GM21360 (cell line): ENCODE measurements around the gene GAREM1.
"Not testable (repeated sequence)": the region's sequence is repeated elsewhere in the genome, so short reads cannot be mapped to it uniquely, and the experiment has no call there.

Experiments
- ATAC-seq: cut with Tn5 transposase; IDR thresholded peaks from one replicate; pipeline ENCODE4 v1.9.1; 2021; ENCODE audit warnings: mild to moderate bottlenecking, moderate library complexity; ENCODE audit not compliant: unreplicated experiment

GAREM1 gene

DNA sequence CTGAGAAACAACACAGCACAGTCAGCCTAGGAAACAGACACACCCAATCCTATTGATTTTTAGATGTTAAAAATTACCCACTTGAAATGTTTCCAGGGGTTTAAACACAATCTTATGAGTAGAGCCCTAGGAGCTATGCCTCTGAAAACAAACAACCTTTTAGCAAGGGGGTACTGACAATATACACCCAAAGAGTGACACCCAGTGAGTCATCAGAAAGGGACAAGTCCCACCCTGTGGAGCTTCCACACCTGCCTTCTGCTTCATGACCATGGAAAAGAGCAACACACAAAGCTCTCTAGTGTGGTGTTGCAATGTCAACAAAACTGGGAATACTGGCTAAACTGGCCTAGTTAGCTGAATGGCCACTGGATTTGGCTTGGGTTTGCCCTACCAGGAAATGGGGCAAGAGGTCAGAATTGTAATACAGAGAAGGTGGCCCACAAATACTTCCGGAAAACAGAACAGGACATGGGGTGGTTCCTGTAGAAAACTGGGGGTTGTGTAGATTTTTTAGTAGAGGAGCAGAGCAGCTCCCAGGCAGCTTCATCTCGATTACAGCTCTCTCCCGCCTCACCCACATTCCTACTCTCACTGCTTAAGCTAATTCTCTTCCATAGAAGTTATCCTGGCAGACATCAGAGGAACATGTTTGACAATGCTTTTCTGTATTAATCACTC lies 98.2 kb downstream of the GAREM1 start:
- ATAC-seq: no peak

DNA sequence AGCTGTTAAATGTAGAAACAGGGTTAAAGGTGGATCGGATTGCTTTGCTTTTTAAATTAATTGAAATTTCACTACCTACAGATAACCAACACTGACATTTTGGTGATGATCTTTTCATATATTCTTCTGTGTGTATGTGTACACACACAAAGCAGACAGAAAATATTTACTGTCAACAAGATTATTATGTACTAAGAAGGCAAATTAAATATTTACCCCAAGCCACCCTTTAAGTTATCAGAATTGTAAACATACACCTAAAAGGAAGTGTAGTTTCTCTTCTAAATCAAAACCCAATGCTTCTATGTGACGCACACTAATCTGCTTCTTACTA lies 98.7 kb downstream of the GAREM1 start:
- no peak for ATAC-seq

DNA sequence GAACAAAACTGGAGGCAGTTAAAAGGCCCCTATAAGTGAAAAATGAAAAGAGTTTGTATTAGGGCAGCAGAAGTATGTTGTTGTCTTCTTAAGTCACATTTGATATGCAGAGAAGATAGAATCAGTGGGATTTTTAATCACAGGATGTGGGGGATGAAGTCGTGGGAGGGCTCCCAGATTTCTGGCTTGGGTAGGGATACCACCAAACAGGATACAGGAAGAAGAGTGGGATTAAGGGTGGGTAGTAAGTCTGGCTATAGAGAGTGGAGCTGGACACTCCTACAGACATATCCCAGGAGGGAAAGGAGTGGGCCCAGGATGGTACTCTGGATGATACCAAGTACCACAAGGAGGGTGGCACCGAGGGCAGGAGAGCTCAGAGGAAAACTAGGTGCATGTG lies 99.3 kb downstream of the GAREM1 start:
- no peak for ATAC-seq

DNA sequence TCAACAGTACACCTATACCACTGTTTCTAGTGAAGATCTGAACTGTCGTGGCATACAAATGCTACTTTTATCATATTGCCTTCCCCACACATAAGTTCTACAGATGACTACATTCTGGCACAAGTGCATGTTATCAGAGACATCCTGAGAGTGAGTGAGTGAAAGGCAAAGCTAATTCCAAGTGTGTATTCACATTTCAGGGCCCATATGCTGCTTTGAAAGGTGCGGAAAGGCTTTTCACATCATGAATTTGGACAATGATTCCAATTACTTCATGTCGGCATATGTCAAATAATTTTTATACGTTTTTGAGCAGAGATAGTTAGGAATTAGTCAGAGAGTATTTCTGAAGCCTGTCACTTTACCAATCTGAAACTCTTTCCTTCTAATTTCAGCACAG lies 101.7 kb downstream of the GAREM1 start:
- ATAC-seq: no peak

DNA sequence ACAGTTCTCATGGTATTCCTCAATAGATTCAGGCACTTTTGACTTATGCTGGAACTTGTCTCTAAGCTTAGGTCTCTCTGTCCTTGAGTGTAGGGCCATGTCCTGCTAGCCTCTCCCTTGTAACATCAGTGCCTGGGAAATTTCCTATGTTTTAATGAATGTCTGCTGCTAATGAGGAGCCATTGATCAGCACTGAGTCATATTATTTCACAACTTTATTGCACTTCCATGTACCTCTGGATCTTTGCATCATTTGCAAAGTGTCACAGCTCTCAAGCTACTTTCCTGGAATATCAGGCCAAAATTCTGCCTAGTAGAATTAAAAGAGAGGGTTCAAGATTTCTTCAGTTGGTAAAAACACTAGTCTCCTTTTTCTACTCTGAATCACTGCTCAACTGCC lies 102.5 kb downstream of the GAREM1 start:
- ATAC-seq: no peak

DNA sequence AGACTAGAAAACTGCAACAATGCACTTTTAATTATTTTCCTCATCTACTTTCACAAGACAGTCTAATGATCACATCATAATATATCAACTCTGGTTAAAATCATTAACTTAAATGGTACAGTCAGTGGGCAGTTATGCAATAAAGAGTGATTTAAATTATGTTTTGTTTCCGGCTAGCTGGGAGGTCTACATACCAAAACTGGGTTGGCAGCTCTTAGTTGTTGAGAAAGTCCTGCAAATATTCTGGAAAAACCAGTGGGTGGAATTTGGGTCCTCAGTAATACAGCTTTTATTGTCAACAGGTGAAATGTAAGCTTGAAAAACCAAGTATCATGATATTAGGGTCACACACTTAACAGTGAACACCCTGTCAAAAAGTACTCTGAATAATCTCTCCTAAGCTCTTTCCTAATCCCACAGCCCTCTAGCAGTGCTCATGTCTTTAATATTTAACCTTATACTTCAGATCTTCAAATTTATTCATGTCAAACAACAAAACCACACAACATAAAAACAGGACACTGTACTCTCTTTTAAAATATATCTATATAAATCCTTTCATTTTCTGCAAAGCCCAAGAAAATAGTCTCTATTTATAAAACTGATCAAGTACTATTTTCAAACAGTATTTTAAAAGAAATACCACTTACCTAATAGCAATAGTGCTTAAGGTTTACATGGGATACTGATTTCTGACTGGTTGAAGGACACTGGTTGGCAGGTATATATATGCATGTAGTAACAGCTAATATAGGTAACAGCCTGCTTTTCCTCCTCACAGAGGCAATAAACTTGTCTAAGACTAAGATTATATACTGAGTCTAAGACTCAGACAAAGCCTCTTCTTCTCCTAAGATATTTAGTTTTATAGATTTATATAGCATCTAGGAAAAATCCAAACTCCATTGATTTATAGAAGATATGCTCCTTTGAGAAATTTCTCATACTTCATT lies 103.8 kb downstream of the GAREM1 start:
- ATAC-seq: no peak

DNA sequence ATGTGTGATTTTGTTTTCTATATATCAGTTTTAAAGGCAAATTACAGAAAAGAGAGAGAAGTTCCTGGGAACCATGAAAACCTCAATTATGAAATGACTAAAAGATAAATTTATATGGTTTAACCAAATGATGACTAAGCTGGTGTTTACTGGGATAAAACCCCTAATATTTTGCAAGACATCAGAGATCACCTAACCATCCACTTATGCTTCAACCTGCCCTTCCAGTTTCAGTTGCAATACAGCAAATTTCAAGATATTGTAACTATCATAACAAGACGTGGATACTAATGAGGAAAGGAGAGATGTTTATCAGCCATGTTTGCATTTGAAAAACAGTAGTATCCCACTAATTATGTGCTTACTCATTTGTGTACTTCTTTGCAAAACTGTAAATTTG lies 108.2 kb downstream of the GAREM1 start:
- no peak for ATAC-seq

DNA sequence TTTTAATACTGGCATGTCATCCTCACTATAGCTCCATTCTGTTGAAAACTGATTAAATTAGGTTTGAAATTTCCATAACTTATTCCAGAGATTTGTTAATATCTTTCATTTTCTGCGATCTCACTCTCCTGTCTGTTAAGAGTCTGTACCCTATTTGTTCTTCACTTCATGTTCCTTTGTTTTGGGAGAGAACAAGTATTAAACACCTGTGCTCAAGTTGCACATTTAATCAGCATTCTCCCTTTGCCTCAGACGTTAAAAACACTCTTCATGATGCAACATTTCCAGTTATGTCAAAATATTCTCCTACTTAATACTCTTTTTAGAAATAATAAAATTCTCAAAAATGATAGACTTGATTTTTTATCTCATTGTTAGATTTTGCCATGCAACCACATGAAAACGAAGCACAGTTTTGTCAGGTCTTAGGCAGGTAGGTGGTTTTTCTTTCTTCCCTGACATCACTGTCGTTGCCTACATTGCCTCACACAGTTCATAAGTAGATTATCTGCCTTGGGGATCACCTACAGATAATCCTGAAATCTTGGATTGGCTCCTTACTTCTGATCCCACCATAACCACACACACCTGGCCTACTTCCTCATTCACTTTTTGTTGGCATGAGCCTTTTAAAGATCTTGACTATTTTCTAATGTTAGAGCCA lies 109.9 kb downstream of the GAREM1 start:
- no peak for ATAC-seq

DNA sequence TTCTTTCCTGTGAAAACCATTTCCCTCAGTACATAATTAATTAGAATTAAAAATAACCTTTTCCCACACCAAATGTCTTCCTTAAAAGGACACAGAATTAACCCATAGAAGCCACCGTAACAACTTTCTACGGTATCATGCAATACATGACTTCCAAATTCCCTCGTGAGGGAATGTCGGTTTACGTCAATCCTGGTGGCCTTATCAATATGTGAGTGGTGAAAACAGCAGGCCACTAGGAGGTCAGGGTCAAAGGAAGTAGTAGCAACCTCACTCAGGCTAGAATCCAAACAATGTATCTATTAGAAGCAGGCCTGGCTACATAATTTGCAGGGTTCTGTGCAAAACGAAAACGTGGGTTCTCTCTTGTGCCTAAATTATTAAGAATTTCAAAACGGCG lies 112.2 kb downstream of the GAREM1 start:
- ATAC-seq: no peak

DNA sequence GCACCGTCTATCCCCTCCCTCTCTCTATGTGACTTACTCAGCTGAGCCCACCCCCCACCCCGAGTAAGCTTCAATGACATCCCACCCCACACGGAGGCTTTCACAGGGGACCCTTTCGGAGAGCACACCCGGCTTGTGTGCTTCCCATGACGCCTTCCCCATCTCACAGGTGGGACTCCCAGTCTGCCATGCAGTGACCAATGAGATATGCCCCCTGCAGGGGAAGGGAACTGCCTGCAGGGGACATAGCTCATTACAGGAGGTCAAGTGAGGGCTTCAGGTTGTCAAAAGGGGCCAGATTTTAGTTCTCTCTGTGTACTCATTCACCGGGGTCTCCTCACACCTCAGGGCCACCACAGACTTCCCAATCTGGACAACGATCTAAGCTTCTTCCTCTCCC lies 112.6 kb downstream of the GAREM1 start:
- ATAC-seq: no peak

DNA sequence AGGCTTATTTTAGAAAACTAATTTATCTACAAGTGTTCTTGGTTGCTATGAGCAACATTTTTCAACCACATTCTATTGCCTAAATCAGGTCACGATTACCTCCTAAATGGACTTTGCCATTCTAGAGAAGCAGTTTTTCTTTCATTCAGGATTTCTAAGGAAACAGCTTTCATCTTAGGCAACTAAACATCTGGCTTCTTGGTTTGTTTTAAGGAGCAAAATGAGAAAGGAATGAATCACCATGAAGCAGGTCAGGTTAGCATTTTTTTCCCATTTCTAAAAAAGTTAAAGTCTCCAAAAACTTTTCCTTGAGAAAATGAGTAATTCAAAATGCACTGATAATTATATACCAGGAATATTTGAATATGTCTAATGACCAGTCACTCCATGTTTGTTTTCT lies 114.8 kb downstream of the GAREM1 start:
- no peak for ATAC-seq

DNA sequence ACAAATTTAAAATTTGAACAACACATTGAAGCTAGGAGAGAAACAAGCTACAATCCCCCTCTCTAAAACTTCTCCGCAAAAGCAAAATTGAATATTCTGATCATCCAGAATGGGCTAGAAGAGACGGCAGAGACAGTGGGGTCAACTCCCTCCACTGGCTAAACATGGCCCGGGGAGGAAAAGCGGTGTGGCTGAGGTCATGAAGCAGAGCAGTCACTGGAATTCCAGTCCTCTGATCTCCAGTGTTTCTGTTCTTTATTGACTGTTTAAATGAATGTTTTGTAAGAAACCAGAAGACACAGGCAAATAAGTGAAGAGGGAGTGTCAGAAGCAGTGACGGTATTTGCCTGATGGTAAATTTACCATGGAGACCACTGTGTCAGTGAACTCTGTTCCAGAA lies 116.2 kb downstream of the GAREM1 start:
- no peak for ATAC-seq

DNA sequence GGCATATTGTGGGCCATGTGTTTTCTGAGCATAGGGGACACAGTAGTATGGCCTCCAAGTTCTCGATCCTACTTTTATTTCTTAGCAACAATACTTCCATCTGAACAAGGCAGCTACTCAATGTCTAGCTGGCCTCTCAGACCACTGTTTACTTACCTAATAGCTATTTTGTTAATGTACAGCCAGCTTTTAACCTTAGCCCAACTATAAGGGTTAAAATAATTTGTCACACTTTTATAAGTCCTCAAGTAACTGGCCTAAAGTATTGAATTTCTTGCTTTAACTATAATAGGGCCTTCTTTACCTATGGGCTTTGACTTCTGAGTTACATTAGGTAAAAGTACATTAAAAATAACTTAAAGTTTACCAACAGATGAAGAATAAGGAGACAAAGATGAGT lies 117.4 kb downstream of the GAREM1 start:
- ATAC-seq: no peak

DNA sequence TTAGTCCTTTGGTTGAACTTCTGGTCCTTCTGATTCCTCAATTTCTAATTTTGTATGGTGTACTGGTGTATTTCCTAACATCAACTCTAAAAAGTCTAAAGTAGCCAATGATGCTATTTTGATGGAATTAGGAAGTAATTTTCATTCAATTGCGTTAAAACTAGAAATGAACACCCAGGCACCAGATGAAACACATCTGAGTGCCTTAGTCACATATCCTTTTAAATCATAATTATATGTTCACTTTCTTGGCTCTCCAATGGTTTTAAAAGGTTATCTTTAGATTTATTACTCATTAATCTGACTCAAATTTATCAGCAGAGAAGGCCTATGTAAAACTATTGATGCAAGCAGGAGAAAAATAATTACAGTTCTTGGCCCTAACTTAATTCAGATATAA lies 119.7 kb downstream of the GAREM1 start:
- no peak for ATAC-seq

DNA sequence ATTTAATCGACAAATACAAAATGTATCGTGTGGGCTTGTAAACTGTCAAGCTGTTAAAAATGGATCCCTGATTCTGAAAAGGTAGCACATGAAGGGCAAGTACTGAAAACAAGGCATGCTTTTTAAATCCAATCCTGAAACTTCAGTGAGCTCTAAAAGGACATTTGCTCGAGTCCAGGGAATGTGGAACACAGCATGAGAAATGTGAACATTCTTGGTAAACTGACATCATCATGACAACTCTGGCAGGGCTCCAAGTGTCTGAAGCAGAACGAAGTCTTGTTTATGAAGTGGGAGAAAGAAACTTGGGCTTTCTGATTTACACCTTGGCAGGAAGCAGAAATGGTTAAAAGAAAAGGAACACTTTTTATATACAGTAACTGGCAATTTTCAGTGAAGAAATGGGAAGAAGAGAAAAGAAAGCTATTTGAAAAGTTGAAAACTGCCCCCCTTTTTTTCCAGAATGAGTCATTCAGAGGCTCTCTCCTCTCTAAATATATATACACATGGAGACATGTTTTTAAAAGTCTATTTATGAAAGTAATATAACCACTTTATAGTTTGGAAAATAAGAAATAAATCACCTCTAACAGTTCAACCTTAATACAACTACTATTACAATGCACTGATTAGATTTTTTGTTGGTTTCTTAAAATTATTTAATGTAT lies 120.8 kb downstream of the GAREM1 start:
- no peak for ATAC-seq

DNA sequence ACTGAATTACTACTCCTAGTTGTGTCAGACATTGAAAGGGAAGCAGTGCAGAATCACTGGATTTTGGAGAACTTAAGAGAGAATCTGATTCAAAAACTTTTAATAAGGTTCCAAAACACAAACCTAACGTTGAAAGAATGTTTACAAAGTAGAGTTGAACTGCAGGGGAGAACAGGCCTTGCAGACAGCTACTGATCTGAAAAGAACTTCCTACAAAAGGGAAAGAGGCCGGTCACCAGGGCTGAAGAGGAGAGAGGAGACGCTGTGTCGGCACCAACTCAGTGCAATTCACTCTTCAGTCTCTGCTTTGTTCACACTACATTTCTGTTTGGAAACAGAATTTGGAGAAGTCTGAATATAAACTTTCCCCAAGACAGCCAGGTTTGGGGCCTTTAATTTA lies 124.0 kb downstream of the GAREM1 start:
- no peak for ATAC-seq

DNA sequence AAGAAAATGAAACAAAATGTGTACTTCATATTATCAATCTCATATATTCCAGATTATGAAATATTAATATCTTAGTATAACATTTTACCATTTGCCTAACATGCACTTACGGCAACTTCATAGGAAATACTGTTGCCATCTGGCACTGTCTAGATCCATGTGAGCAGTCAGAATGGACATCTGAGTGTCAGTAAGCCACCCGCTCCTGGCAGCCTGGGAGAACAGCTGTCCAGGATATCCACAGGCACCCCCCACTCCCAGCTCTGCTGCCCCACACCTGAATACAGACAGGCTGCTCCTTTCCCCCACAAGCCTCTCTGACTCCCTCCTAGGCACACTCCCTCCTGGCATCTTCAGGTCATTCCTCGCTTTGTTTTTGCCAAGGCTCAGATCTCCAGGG lies 127.0 kb downstream of the GAREM1 start:
- ATAC-seq: no peak

DNA sequence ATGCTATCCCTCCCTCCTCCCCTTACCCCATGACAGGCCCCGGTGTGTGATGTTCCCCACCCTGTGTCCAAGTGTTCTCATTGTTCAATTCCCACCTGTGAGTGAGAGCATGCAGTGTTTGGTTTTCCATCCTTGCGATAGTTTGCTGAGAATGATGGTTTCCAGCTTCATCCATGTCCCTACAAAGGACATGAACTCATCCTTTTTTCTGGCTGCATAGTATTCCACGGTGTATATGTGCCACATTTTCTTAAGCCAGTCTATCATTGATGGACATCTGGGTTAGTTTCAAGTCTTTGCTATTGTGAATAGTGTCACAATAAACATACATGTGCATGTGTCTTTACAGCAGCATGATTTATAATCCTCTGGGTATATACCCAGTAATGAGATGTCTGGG lies 129.6 kb downstream of the GAREM1 start:
- not testable (repeated sequence) for ATAC-seq

DNA sequence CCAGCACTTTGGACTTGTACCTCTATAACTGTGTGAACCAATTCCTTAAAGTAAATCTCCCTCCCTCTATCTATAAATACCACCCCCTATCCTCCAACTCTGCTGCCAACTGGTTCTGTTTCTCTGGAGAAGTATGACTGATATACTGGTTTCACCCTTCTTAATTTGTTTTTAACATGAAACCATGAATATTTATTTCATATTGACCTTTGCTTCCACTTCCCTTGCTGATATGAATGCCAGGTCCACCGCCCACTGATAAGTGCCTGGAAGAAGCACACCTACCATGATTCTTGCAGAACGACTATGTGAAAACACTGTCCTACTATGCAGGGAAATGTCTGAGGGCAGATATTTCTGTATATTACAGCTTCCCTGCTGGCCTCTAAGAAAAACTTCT lies 131.6 kb downstream of the GAREM1 start:
- no peak for ATAC-seq

DNA sequence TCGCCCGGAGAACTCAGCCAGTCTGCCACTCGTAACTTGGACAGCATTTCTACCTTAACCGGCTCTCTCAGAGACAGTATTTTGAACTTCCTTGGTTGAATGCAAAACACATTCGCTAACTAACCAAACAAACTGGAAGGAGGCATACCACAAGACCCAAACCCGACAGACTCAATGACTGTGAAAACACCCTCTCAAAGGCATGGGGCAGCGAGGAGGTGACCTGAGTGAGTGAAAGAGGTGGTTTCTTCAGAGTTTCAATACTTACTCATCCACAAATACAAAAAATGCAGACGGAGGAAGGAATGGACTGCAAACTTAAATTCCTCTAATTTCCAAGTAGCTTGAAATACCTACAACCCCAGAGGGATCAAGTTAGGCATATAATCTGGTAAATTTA lies 132.9 kb downstream of the GAREM1 start:
- no peak for ATAC-seq

DNA sequence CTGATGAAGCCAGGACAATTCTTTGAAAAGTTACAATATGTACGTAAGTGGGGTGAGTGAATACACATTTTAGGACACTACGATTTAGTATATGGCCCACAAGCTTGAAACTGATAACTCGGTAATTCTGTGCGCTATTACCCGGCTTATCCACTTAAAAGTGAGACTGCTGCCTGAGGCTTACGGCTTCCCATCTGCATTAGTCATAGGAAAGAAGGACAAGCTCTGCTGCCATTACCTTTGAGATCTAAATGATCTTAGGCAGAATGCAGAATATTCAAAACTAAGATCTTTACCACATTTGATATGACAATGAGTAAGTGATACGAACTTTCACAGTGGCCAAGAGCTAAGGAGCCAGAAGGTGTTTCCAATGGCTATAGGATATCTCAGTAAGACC lies 133.3 kb downstream of the GAREM1 start:
- no peak for ATAC-seq
